Sigmoid colon (tissue), 7 donors: ENCODE measurements around the gene NLRP12. TPM values are rescaled to one million over a fixed set of nuclear protein-coding genes. Genes with fewer than 3 reads are reported as not detected.

Source experiments
- DNase-seq: peaks from one replicate; pipeline ENCODE4 v3.0.0-alpha.2; 2019
- H3K27ac ChIP-seq, 4 donors: fragments of 200-600 bp; sonication (generic); one replicate each; pipeline ENCODE4 v1.5.1; 2016 to 2019; ENCODE audit warnings: mild to moderate bottlenecking in 1 of 4
- H3K27me3 ChIP-seq, 3 donors: fragments of 200-600 bp; sonication (generic); one replicate each; pipeline ENCODE4 v1.5.1; 2019; ENCODE audit warnings: mild to moderate bottlenecking in 1 of 3
- H3K36me3 ChIP-seq, 4 donors: fragments of 200-600 bp; sonication (generic); one replicate each; pipeline ENCODE4 v1.5.1; 2016 to 2019
- H3K4me1 ChIP-seq, 4 donors: fragments of 200-600 bp; sonication (generic); one replicate each; pipeline ENCODE4 v1.5.1; 2017 to 2019
- H3K4me3 ChIP-seq, 4 donors: fragments of 200-600 bp; sonication (generic); one replicate each; pipeline ENCODE4 v1.5.1; 2017 to 2019; ENCODE audit warnings: mild to moderate bottlenecking in 2 of 4, moderate library complexity in 1 of 4
- H3K9me3 ChIP-seq, 4 donors: fragments of 200-600 bp in 3 of 4; sonication (generic) in 3 of 4; one replicate each; pipeline versions ENCODE4 v1.5.1 to v1.6.1; 2013 to 2019
- CTCF ChIP-seq, 4 experiments: fragments of 450-650 bp in 3 of 4; fragments of 200-600 bp in 1 of 4; IDR thresholded peaks; one replicate each; pipeline ENCODE4 v1.5.1; 2016 to 2019; ENCODE audit warnings: antibody characterized with exemption in 4 of 4, mild to moderate bottlenecking in 3 of 4, moderate library complexity in 2 of 4
- EP300 ChIP-seq, 4 donors: sonication (generic); formaldehyde crosslinking; IDR thresholded peaks; one replicate each; pipeline ENCODE4 v1.6.1; 2017; ENCODE audit warnings: antibody characterized with exemption in 4 of 4
- POLR2A ChIP-seq, 2 donors: fragments of 450-650 bp; IDR thresholded peaks; one replicate each; pipeline ENCODE4 v1.6.1; 2016; ENCODE audit warnings: antibody characterized with exemption in 2 of 2, mild to moderate bottlenecking in 2 of 2, moderate library complexity in 2 of 2
- POLR2AphosphoS5 ChIP-seq, 4 donors: sonication (generic); formaldehyde crosslinking; IDR thresholded peaks; one replicate each; pipeline ENCODE4 v1.6.1; 2017; ENCODE audit warnings: antibody characterized with exemption in 4 of 4
- WGBS, 2 donors: extraction: QIAGEN DNeasy Blood & Tissue Kit; methylation state at CpG; one replicate each; pipeline ENCODE4 v1.1.7; 2013; 5-methylcytosine and 5-hydroxymethylcytosine counted together
- intact Hi-C: fragments of 100-400 bp; cut with DNase I; formaldehyde crosslinking; loops from one replicate; pipeline ENCODE4 v1.15.1; 2023
- polyA plus RNA-seq, 3 donors: library from polyadenylated mRNA; stranded (reverse); fragments of 200-250 nt; gene quantifications; one replicate each; pipeline ENCODE4 v1.2.3, GENCODE V29; 2013
- total RNA-seq, 4 donors: library from RNA; depleted of rRNA; stranded (reverse); fragments of >200 nt; gene quantifications; one replicate each; pipeline ENCODE4 v1.1.0, GENCODE V29; 2016
- donor health status: healthy with polysubstance abuse.
- donor health status: Bipolar disorder and iron deficiency.
- donor health status: healthy.

Gene NLRP12
- total and polyA plus RNA-seq, 7 donors, result 0.10 to 0.36 (median 0.30) TPM; not detected in 3

- no peak overlapping the region for H3K27ac ChIP-seq
- no peaks in the 10 kb centered on the region for H3K9me3 ChIP-seq
- TF ChIP-seq POLR2AphosphoS5 (IDR thresholded peaks at IDR 0.05) (no peak), EP300 (IDR thresholded peaks at IDR 0.05) (no peak), POLR2A (IDR thresholded peaks at IDR 0.05) (no peak), CTCF (IDR thresholded peaks at IDR 0.05) (no peak)
- no peaks in the 10 kb centered on the region for H3K4me1 ChIP-seq
- H3K4me3 ChIP-seq, result no peak overlapping the region
- H3K27me3 ChIP-seq, result peaks cover 0 to 56% (median 12%) of the 10 kb centered on the region in 3 donors
- no peaks in the 10 kb centered on the region for H3K36me3 ChIP-seq
- intact Hi-C loops, result no loop called here
- no peak for DNase-seq
- WGBS, 2 donors, result 53 to 61% methylated on average over 3 of the region's 3 CpGs
Measured at GRCh38 chr19:53828531-53828930, 4.4 kb upstream of the NLRP12 start.

DNA sequence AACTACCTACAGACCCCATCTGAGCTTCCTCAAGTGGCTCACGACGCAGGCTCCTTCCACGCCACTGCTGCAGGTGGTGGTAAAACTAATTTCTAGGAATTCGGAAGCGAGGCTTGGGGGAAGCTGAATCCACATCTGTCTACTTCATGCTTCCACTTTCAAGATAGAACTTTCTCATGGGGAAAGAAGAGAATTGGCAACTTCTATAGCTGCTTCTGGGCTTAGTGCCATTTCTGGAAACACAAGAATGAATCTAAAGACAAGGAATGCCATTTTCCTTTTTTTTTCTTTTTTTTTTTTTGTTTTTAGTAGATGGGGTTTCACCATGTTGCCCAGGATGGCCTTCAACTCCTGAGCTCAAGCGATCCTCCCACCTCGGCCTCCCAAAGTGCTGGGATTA, 2.8 kb upstream of the NLRP12 start:
- TF ChIP-seq EP300 (IDR thresholded peaks at IDR 0.05) (no peak), POLR2A (IDR thresholded peaks at IDR 0.05) (no peak)
- DNase-seq, result no peak
- H3K9me3 ChIP-seq, result no peaks in the 10 kb centered on the region
- no peak overlapping the region for H3K27ac ChIP-seq
- no peaks in the 10 kb centered on the region for H3K36me3 ChIP-seq
- intact Hi-C loops, result no loop called here
- H3K27me3 ChIP-seq, result peaks cover 0 to 45% (median 12%) of the 10 kb centered on the region in 3 donors
- 72 to 89% methylated on average over 7 of the region's 7 CpGs for WGBS, 2 donors
- H3K4me3 ChIP-seq, result no peak overlapping the region
- H3K4me1 ChIP-seq, result no peaks in the 10 kb centered on the region

GRCh38 chr19:53823380-53824120, 564 bp downstream of the NLRP12 start:
- TF ChIP-seq POLR2AphosphoS5 (IDR thresholded peaks at IDR 0.05), result no peak
- no peak for DNase-seq
- WGBS, 2 donors, result 75 to 81% methylated on average over 12 of the region's 12 CpGs
- no peaks in the 10 kb centered on the region for H3K4me1 ChIP-seq
- H3K4me3 ChIP-seq, result peak overlapping the region in 1 of 4 donors; percentile 13
- peaks cover 0 to 25% (median 6%) of the 10 kb centered on the region in 3 donors for H3K27me3 ChIP-seq
- no peaks in the 10 kb centered on the region for H3K36me3 ChIP-seq
- H3K9me3 ChIP-seq, result no peaks in the 10 kb centered on the region
- no peak overlapping the region for H3K27ac ChIP-seq
- intact Hi-C loops, result no loop called here

GRCh38 chr19:53819861-53820260, 4.3 kb downstream of the NLRP12 start:
- no peak overlapping the region for H3K4me3 ChIP-seq
- H3K27me3 ChIP-seq, result peaks cover 0 to 14% (median 6%) of the 10 kb centered on the region in 3 donors
- no peaks in the 10 kb centered on the region for H3K9me3 ChIP-seq
- 67 to 71% methylated on average over 5 of the region's 5 CpGs for WGBS, 2 donors
- intact Hi-C loops, result no loop called here
- no peak for DNase-seq
- no peak overlapping the region for H3K27ac ChIP-seq
- H3K36me3 ChIP-seq, result no peaks in the 10 kb centered on the region
- H3K4me1 ChIP-seq, result no peaks in the 10 kb centered on the region
- TF ChIP-seq CTCF (IDR thresholded peaks at IDR 0.05) (no peak), POLR2AphosphoS5 (IDR thresholded peaks at IDR 0.05) (no peak), EP300 (IDR thresholded peaks at IDR 0.05) (no peak), POLR2A (IDR thresholded peaks at IDR 0.05) (no peak)

DNA sequence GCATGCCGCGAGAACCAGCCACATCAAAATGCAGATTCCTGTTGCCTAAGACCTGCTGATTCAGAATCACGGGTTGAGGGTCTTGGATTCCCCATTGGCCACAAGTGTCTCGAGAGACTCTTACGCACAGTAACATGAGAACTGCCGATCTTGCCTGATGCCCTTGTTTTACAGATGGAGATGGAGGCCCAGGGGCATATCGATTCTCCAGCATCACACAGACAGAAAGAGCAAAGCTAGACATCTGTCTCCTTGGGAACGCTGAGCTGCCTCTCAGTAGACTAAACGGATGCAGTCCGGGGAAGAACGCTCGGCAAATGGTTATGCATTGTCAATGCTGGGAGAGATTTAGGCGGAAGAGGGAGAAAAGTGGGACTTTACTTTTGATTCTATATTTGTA, 5.4 kb downstream of the NLRP12 start:
- Histone ChIP-seq H3K27me3 (peaks cover 0 to 3% (median 2%) of the 10 kb centered on the region in 3 donors), H3K4me3 (no peak overlapping the region), H3K27ac (no peak overlapping the region), H3K36me3 (no peaks in the 10 kb centered on the region), H3K9me3 (no peaks in the 10 kb centered on the region), H3K4me1 (no peaks in the 10 kb centered on the region)
- no peak for DNase-seq
- intact Hi-C loops, result no loop called here
- TF ChIP-seq POLR2A (IDR thresholded peaks at IDR 0.05), result no peak
- TF ChIP-seq EP300 (IDR thresholded peaks at IDR 0.05), result no peak
- no peak for TF ChIP-seq POLR2AphosphoS5 (IDR thresholded peaks at IDR 0.05)
- no peak for TF ChIP-seq CTCF (IDR thresholded peaks at IDR 0.05)
- WGBS, 2 donors, result 90 to 93% methylated on average over 13 of the region's 13 CpGs

DNA sequence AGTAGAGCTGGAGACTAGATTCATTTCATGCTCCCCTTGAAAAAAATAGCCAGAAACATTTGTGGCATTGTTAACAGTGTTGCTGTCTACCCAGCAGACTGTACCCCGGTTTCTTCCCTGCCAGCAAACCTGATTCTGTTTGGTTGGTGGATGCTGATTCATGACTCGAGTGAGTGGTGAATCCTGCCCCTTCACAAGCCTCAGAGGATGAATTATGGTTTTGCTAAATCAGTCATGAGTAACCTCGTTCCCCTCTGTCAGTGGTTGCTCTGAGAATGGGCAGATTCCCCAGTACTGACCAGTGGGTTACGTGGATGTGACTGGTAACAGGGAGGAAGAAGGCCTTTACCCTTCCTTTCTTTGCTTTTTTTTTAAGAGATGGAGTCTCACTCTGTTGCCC, 10.1 kb downstream of the NLRP12 start:
- WGBS, 2 donors, result 63 to 71% methylated on average over 4 of the region's 4 CpGs
- intact Hi-C loops, result no loop called here
- no peak for DNase-seq

More for the DNA sequence above, 10.1 kb downstream of the NLRP12 start:
- TF ChIP-seq CTCF (IDR thresholded peaks at IDR 0.05), result no peak
- TF ChIP-seq POLR2A (IDR thresholded peaks at IDR 0.05), result no peak
- no peak for TF ChIP-seq EP300 (IDR thresholded peaks at IDR 0.05)
- no peak for TF ChIP-seq POLR2AphosphoS5 (IDR thresholded peaks at IDR 0.05)
- Histone ChIP-seq H3K4me1 (no peaks in the 10 kb centered on the region), H3K36me3 (no peaks in the 10 kb centered on the region), H3K9me3 (no peaks in the 10 kb centered on the region), H3K27me3 (no peaks in the 10 kb centered on the region), H3K4me3 (no peak overlapping the region), H3K27ac (no peak overlapping the region)
